PC-3 (cell line): ENCODE results near the gene NDEL1. TPM values are rescaled to one million over a fixed set of nuclear protein-coding genes. Genes with fewer than 3 reads are reported as not detected.

Experiments
- ATAC-seq: fragments of 200-7000 bp; cut with Tn5 transposase; 2 replicates; pipeline ENCODE4 v1.9.1; 2020; ENCODE audit warnings: mild to moderate bottlenecking, moderate library complexity
- BruUV-seq: library from RNA; stranded (reverse); fragments of 400-500 nt; replicated peaks from 2 replicates; lab custom pipeline; 2021; lab: Mats Ljungman, UMichigan
- CTCF ChIA-PET: fragments of 300-600 bp; sonication (Branson Sonifier 250); formaldehyde crosslinking; loops from one replicate; lab custom pipeline; 2022; ENCODE audit warnings: antibody characterized with exemption; lab: Charles Lee
- POLR2A ChIA-PET: fragments of 300-600 bp; sonication (Branson Sonifier 250); formaldehyde crosslinking; loops from one replicate; lab custom pipeline; 2022; ENCODE audit warnings: antibody characterized with exemption; ENCODE audit not compliant: unreplicated experiment; lab: Charles Lee
- DNase-seq: peaks from one replicate; pipeline ENCODE4 v3.0.0-alpha.2; 2015
- H2AFZ ChIP-seq: fragments of 300-600 bp; sonication (generic); 2 replicates; pipeline ENCODE4 v1.6.0; 2016; ENCODE audit warnings: antibody characterized with exemption, low read length
- H3F3A ChIP-seq: fragments of 300-600 bp; sonication (generic); one replicate; pipeline ENCODE4 v1.6.0; 2017; ENCODE audit warnings: antibody characterized with exemption, low read length, control low read depth, mild to moderate bottlenecking; ENCODE audit not compliant: unreplicated experiment
- H3K27ac ChIP-seq: fragments of 300-600 bp; sonication (generic); 2 replicates; pipeline ENCODE4 v1.5.1; 2016; ENCODE audit warnings: mild to moderate bottlenecking, low read length
- H3K27me3 ChIP-seq: fragments of 300-600 bp; sonication (generic); 2 replicates; pipeline ENCODE4 v1.6.1; 2016; ENCODE audit warnings: low read length, mixed read lengths
- H3K36me3 ChIP-seq: fragments of 300-600 bp; sonication (generic); 2 replicates; pipeline ENCODE4 v1.6.1; 2016; ENCODE audit warnings: low read depth, mixed run types, low read length, mixed read lengths
- H3K4me1 ChIP-seq: fragments of 300-600 bp; sonication (generic); 2 replicates; pipeline ENCODE4 v1.5.1; 2016; ENCODE audit warnings: low read length; ENCODE audit not compliant: insufficient read depth
- H3K4me2 ChIP-seq: fragments of 300-600 bp; sonication (generic); 2 replicates; pipeline ENCODE4 v1.6.0; 2016; ENCODE audit warnings: low read length
- H3K4me3 ChIP-seq: fragments of 300-600 bp; sonication (generic); 2 replicates; pipeline ENCODE4 v1.5.1; 2016; ENCODE audit warnings: mild to moderate bottlenecking, low read length, mixed read lengths
- H3K79me2 ChIP-seq: fragments of 300-600 bp; sonication (generic); 2 replicates; pipeline ENCODE4 v1.6.1; 2017; ENCODE audit warnings: low read length, mixed read lengths
- H3K9ac ChIP-seq: fragments of 300-600 bp; sonication (generic); 2 replicates; pipeline ENCODE4 v1.6.0; 2016; ENCODE audit warnings: mild to moderate bottlenecking, low read length
- H3K9me2 ChIP-seq: fragments of 300-600 bp; sonication (generic); replicated peaks from 2 replicates; pipeline ENCODE4 v1.6.1; 2016; ENCODE audit warnings: mixed run types, low read length, mixed read lengths
- H3K9me3 ChIP-seq: fragments of 300-600 bp; sonication (generic); 2 replicates; pipeline ENCODE4 v1.6.1; 2016; ENCODE audit warnings: low read length, mixed read lengths
- H4K20me1 ChIP-seq: fragments of 300-600 bp; sonication (generic); 2 replicates; pipeline ENCODE4 v1.6.1; 2016; ENCODE audit warnings: low read length, mixed read lengths
- CTCF ChIP-seq: fragments of 300-600 bp; sonication (generic); conservative IDR thresholded peaks from 2 replicates; pipeline ENCODE4 v1.5.1; 2017; ENCODE audit warnings: antibody characterized with exemption, low read depth, mild to moderate bottlenecking, low read length
- EZH2 ChIP-seq: fragments of 300-600 bp; sonication (generic); IDR thresholded peaks from one replicate; pipeline ENCODE4 v1.6.1; 2017; ENCODE audit warnings: antibody characterized with exemption, mild to moderate bottlenecking, low read length; ENCODE audit not compliant: unreplicated experiment
- EZH2phosphoT487 ChIP-seq: fragments of 300-600 bp; sonication (generic); IDR thresholded peaks from 2 replicates; pipeline ENCODE4 v1.6.1; 2018; ENCODE audit warnings: mild to moderate bottlenecking, antibody characterized with exemption, low read length, borderline replicate concordance
- intact Hi-C: fragments of 100-400 bp; cut with micrococcal nuclease; formaldehyde crosslinking; loops from 2 replicates; pipeline ENCODE4 v1.9.0; 2023
- total RNA-seq: library from RNA; depleted of rRNA; stranded (reverse); fragments of >200 nt; gene quantifications from 2 replicates; pipeline ENCODE4 v1.2.3, GENCODE V29; 2014

Gene NDEL1
- total RNA-seq, 1 experiment from 2014 or later, result 32.7 TPM

- ATAC-seq, result no peak
- DNase-seq, result no peak
- Histone ChIP-seq H3K79me2 (no peaks in the 10 kb centered on the region), H3F3A (no peaks in the 10 kb centered on the region), H3K9ac (no peak overlapping the region), H3K4me2 (no peak overlapping the region), H2AFZ (no peak overlapping the region), H3K27me3 (no peaks in the 10 kb centered on the region), H3K9me3 (no peaks in the 10 kb centered on the region), H3K36me3 (peaks cover 16% of the 10 kb centered on the region), H3K9me2 (no peaks in the 10 kb centered on the region), H4K20me1 (no peaks in the 10 kb centered on the region), H3K4me1 (no peaks in the 10 kb centered on the region), H3K27ac (no peak overlapping the region), H3K4me3 (no peak overlapping the region)
- intact Hi-C loops, result no loop called here
- POLR2A ChIA-PET, result no interaction called here
- BruUV-seq, result no TSS peak
- no peak for TF ChIP-seq EZH2
- TF ChIP-seq EZH2phosphoT487, result no peak
- no peak for TF ChIP-seq CTCF
- CTCF ChIA-PET, result no interaction called here
Measured at GRCh38 chr17:8480011-8480976, 44.6 kb downstream of the NDEL1 start.

- CTCF ChIA-PET, result no interaction called here
- no peaks in the 10 kb centered on the region for H3F3A ChIP-seq
- no peaks in the 10 kb centered on the region for H3K9me3 ChIP-seq
- H3K9me2 ChIP-seq, result no peaks in the 10 kb centered on the region
- no peak overlapping the region for H3K27ac ChIP-seq
- peaks cover 16% of the 10 kb centered on the region for H3K36me3 ChIP-seq
- H3K79me2 ChIP-seq, result no peaks in the 10 kb centered on the region
- H3K9ac ChIP-seq, result no peak overlapping the region
- no TSS peak for BruUV-seq
- H2AFZ ChIP-seq, result no peak overlapping the region
- POLR2A ChIA-PET, result no interaction called here
- H3K4me3 ChIP-seq, result no peak overlapping the region
- H3K4me2 ChIP-seq, result no peak overlapping the region
- no peaks in the 10 kb centered on the region for H4K20me1 ChIP-seq
- ATAC-seq, result no peak
- no peak for TF ChIP-seq CTCF
- TF ChIP-seq EZH2, result no peak
- TF ChIP-seq EZH2phosphoT487, result no peak
- intact Hi-C loops, result no loop called here
- no peak for DNase-seq
- H3K27me3 ChIP-seq, result no peaks in the 10 kb centered on the region
- no peaks in the 10 kb centered on the region for H3K4me1 ChIP-seq
Measured at GRCh38 chr17:8481089-8481488, 45.4 kb downstream of the NDEL1 start.

GRCh38 chr17:8481703-8482102, 46.0 kb downstream of the NDEL1 start:
- no peak for ATAC-seq
- no peaks in the 10 kb centered on the region for H4K20me1 ChIP-seq
- CTCF ChIA-PET, result no interaction called here

More at GRCh38 chr17:8481703-8482102, 46.0 kb downstream of the NDEL1 start:
- no TSS peak for BruUV-seq
- H3K4me1 ChIP-seq, result no peaks in the 10 kb centered on the region
- H3K9ac ChIP-seq, result no peak overlapping the region
- H3K9me3 ChIP-seq, result no peaks in the 10 kb centered on the region
- peaks cover 16% of the 10 kb centered on the region for H3K36me3 ChIP-seq
- no peaks in the 10 kb centered on the region for H3K27me3 ChIP-seq
- H3K79me2 ChIP-seq, result no peaks in the 10 kb centered on the region
- no peak overlapping the region for H3K4me2 ChIP-seq
- TF ChIP-seq EZH2phosphoT487 (no peak), EZH2 (no peak), CTCF (no peak)
- POLR2A ChIA-PET, result no interaction called here
- no peaks in the 10 kb centered on the region for H3K9me2 ChIP-seq
- no peak overlapping the region for H3K27ac ChIP-seq
- DNase-seq, result no peak
- no peak overlapping the region for H2AFZ ChIP-seq
- no peaks in the 10 kb centered on the region for H3F3A ChIP-seq
- no peak overlapping the region for H3K4me3 ChIP-seq
- intact Hi-C loops, result no loop called here
